Keratinocyte (primary cell): Measurements from ENCODE around the gene TPRG1L. TPM values are rescaled to one million over a fixed set of nuclear protein-coding genes. Genes with fewer than 3 reads are reported as not detected.
"Not testable (repeated sequence)": the region's sequence is repeated elsewhere in the genome, so short reads cannot be mapped to it uniquely, and the experiment has no call there.

ENCODE experiments used
- DNase-seq: peaks from one replicate; pipeline ENCODE4 v3.0.0-alpha.2; 2011; ENCODE audit warnings: low read depth, missing footprints, low spot score
- FAIRE-seq: peaks from 2 replicates; lab custom pipeline; 2011; peaks lifted over from hg19 to GRCh38; lab: Jason Lieb, UNC
- H2AFZ ChIP-seq: 2 replicates; pipeline ENCODE4 v1.6.0; 2012; ENCODE audit warnings: low read length, control low read depth, inconsistent platforms; ENCODE audit not compliant: control insufficient read depth
- H3K27ac ChIP-seq: 2 replicates; pipeline ENCODE4 v1.5.1; 2011; ENCODE audit warnings: low read length; ENCODE audit not compliant: control insufficient read depth, insufficient read depth
- H3K27me3 ChIP-seq: 3 replicates; pipeline ENCODE4 v1.6.0; 2011; ENCODE audit warnings: low read length; ENCODE audit not compliant: control insufficient read depth, insufficient read depth; ENCODE audit errors: extremely low read depth
- H3K36me3 ChIP-seq, 2 experiments: 2 replicates in 1 of 2; 3 replicates in 1 of 2; pipeline ENCODE4 v1.5.1; 2011; ENCODE audit warnings: low read length in 2 of 2, mild to moderate bottlenecking in 1 of 2; ENCODE audit not compliant: control insufficient read depth in 2 of 2, insufficient read depth in 2 of 2; ENCODE audit errors: extremely low read depth in 1 of 2
- H3K4me1 ChIP-seq: 3 replicates; pipeline ENCODE4 v1.5.1; 2011; ENCODE audit warnings: low read length; ENCODE audit not compliant: control insufficient read depth, insufficient read depth; ENCODE audit errors: extremely low read depth
- H3K4me2 ChIP-seq: 3 replicates; pipeline ENCODE4 v1.6.0; 2011; ENCODE audit warnings: low read depth, low read length; ENCODE audit not compliant: control insufficient read depth, insufficient read depth; ENCODE audit errors: extremely low read depth
- H3K4me3 ChIP-seq, 3 experiments: fragments of 200-600 bp in 1 of 3; sonication (generic) in 1 of 3; 2 replicates in 2 of 3; 3 replicates in 1 of 3; pipeline ENCODE4 v1.5.1; 2011 to 2016; ENCODE audit warnings: low read length in 3 of 3, mild to moderate bottlenecking in 3 of 3, control low read depth in 2 of 3, inconsistent platforms in 1 of 3, low read depth in 1 of 3, mixed read lengths in 1 of 3, mixed run types in 1 of 3, moderate library complexity in 1 of 3; ENCODE audit not compliant: control insufficient read depth in 2 of 3, insufficient read depth in 2 of 3; ENCODE audit errors: extremely low read depth in 1 of 3
- H3K79me2 ChIP-seq: 2 replicates; pipeline ENCODE4 v1.6.0; 2012; ENCODE audit warnings: low read length; ENCODE audit not compliant: control insufficient read depth, insufficient read depth
- H3K9ac ChIP-seq: 3 replicates; pipeline ENCODE4 v1.6.0; 2011; ENCODE audit warnings: low read length; ENCODE audit not compliant: control insufficient read depth, insufficient read depth; ENCODE audit errors: extremely low read depth
- H3K9me1 ChIP-seq: 3 replicates; pipeline ENCODE4 v1.6.0; 2011; ENCODE audit warnings: low read length; ENCODE audit not compliant: control insufficient read depth, insufficient read depth; ENCODE audit errors: extremely low read depth
- H3K9me3 ChIP-seq: 2 replicates; pipeline ENCODE4 v1.5.1; 2012; ENCODE audit warnings: low read depth, low read length; ENCODE audit not compliant: control insufficient read depth
- H4K20me1 ChIP-seq: 3 replicates; pipeline ENCODE4 v1.6.0; 2011; ENCODE audit warnings: low read length; ENCODE audit not compliant: control insufficient read depth, insufficient read depth; ENCODE audit errors: extremely low read depth
- CTCF ChIP-seq, 3 experiments: IDR thresholded peaks in 1 of 3; conservative IDR thresholded peaks in 1 of 3; optimal IDR thresholded peaks in 1 of 3; 2 replicates in 2 of 3; 3 replicates in 1 of 3; pipeline versions ENCODE3 to v1.5.1; 2011; ENCODE audit warnings: low read length in 3 of 3, mild to moderate bottlenecking in 3 of 3, moderate library complexity in 2 of 3, control low read depth in 1 of 3, inconsistent platforms in 1 of 3; ENCODE audit not compliant: insufficient read depth in 2 of 3; ENCODE audit errors: extremely low read depth in 1 of 3
- EZH2 ChIP-seq: IDR thresholded peaks from one replicate; pipeline ENCODE4 v1.6.1; 2012; ENCODE audit warnings: inconsistent platforms, mild to moderate bottlenecking, low read length, moderate library complexity
- dilution Hi-C: fragments of 300-500 bp; cut with MboI; formaldehyde crosslinking; loops from one replicate; pipeline ENCODE4 v1.7.0; 2020; ENCODE audit warnings: low sequenced_read_pairs; ENCODE audit not compliant: extremely low pct_ligation_motif_present
- polyA minus RNA-seq, 3 experiments: library from RNA; depleted of rRNA, polyadenylated mRNA; stranded (reverse); fragments of >200 nt; gene quantifications; 1 replicate in 1 of 3; 2 replicates in 1 of 3; 3 replicates in 1 of 3; pipeline ENCODE4 v1.2.3, GENCODE V29; 2011
- polyA plus RNA-seq, 5 experiments: library from polyadenylated mRNA; depleted of rRNA in 3 of 5; stranded (reverse) in 3 of 5; stranded (forward) in 1 of 5; unstranded in 1 of 5; fragments of >200 nt; gene quantifications; 1 replicate in 1 of 5; 2 replicates in 3 of 5; 3 replicates in 1 of 5; pipeline versions ENCODE4 v1.2.1 to v1.2.3, GENCODE V29; 2011 to 2012; ENCODE audit warnings: missing spikeins in 2 of 5, low read depth in 1 of 5, low replicate concordance in 1 of 5

The TPRG1L gene
- polyA plus RNA-seq: 57.4 to 83.0 TPM (median 68.1 TPM) in 3 replicates
- polyA plus RNA-seq (2011; ENCODE audit: low read depth): 40.0 TPM
- polyA plus RNA-seq (2011; cell fraction: cytosol; rRNA removed): 93.8 and 97.0 TPM in 2 replicates
- 46.3 and 48.6 TPM in 2 replicates for polyA plus RNA-seq (2011; cell fraction: nucleus; rRNA removed)
- polyA plus RNA-seq (2012; ENCODE audit: low replicate concordance): 54.7 and 73.6 TPM in 2 replicates
- polyA minus RNA-seq: 47.2 to 96.6 TPM (median 60.1 TPM) in 3 replicates
- polyA minus RNA-seq (2011; cell fraction: cytosol; rRNA and poly(A)+ RNA removed): 111 TPM
- polyA minus RNA-seq (2011; cell fraction: nucleus; rRNA and poly(A)+ RNA removed): 26.0 and 33.8 TPM in 2 replicates

GRCh38 chr1:3624200-3625136 lies at the start of gene TPRG1L:
TPRG1L (plus strand) TSS chr1:3625015; CDS start chr1:3625073, 58 bp downstream.
- Histone ChIP-seq H3K9me3 (no peaks in the 10 kb centered on the region), H3K4me2 (peak within 1 kb of the TSS; percentile 99), H3K27ac (no peak within 1 kb of the TSS), H3K27me3 (no peaks in the 10 kb centered on the region), H3K9ac (peak within 1 kb of the TSS; percentile 76), H3K4me3 (peak within 1 kb of the TSS; percentile 85 to 98 (median 92)), H3K79me2 (no peaks in the 10 kb centered on the region), H3K4me1 (peaks cover 16% of the 10 kb centered on the region), H3K9me1 (no peaks in the 10 kb centered on the region), H2AFZ (peak within 1 kb of the TSS; percentile 93), H4K20me1 (no peaks in the 10 kb centered on the region), H3K36me3 (peaks cover 6 to 9% of the 10 kb centered on the region in 2 experiments)
- TF ChIP-seq CTCF (optimal IDR thresholded peaks at IDR 0.05 in 1 of 3, IDR thresholded peaks at IDR 0.05 in 1 of 3, conservative IDR thresholded peaks at IDR 0.05 in 1 of 3; ENCODE audit: extremely low read depth in 1 of 3, insufficient read depth in 2 of 3, low read length in 3 of 3) (no peak), EZH2 (no peak)
- FAIRE-seq (no peak), DNase-seq (peak; percentile 59)
- dilution Hi-C loops: loop anchor here (25.0 kb wide), 1 partner anchor 87 kb away; no protein-coding TSS in a partner anchor

- FAIRE-seq, H3K9ac ChIP-seq, DNase-seq, H3K4me2 ChIP-seq, H3K4me3 ChIP-seq, H3K9me3 ChIP-seq, H2AFZ ChIP-seq, H3K27me3 ChIP-seq, H3K36me3 ChIP-seq, dilution Hi-C loops, H3K9me1 ChIP-seq, H3K4me1 ChIP-seq, H3K79me2 ChIP-seq, H3K27ac ChIP-seq, H4K20me1 ChIP-seq: not testable (repeated sequence)
Observed at GRCh38 chr1:3575515-3575914, 49.3 kb upstream of the TPRG1L start.
